ENCODE measurements around the gene RHEX. TPM values are rescaled to one million over a fixed set of nuclear protein-coding genes. Genes with fewer than 3 reads are reported as not detected.

The RHEX gene
- polyA plus RNA-seq, 3 donors = 1.6 to 3.4 (median 3.0) TPM

DNA sequence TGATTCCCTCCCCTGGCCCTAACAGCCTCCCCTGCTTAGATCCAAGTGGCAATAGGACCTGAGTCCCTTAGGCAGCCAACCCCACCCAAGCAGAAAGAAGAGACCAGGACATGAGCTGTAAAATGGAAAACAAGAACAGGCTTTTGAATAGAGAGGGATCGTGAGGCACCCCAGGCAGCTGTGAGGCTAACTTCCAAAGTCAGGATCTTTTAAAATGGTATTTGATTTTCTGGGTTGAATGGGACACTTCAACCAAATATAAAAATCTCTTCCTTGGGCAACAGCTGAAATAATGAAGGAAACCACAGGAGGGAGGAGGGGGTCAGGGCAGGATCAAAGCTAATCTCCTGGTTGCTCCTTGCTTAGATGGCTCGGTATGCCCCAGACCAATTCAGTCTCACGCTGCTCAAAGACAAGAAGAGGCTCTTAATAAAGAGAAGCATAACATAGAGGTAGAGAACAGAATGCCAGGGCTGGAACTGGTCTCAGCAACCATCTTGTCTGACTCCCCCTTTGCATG is 92.9 kb downstream of the RHEX start:
- DNase-seq (ENCODE audit: low read depth in 3 of 3, low spot score in 2 of 3) = no peak

Other genes starting within 250 kb of the RHEX start
- 10 to 100 TPM; 27.9 to 34.3 (median 30.6) TPM for gene SLC41A1, start 240.0 kb upstream of the RHEX start, polyA plus RNA-seq (ENCODE audit: insufficient read length in 3 of 3)
- gene PM20D1, start 203.0 kb upstream of the RHEX start, polyA plus RNA-seq (ENCODE audit: insufficient read length in 3 of 3) = 1 to 10 TPM; 1.1 to 3.3 (median 1.7) TPM
- under 1 TPM; 0.22 to 0.44 (median 0.35) TPM for gene SLC26A9, start 109.7 kb upstream of the RHEX start, polyA plus RNA-seq (ENCODE audit: insufficient read length in 3 of 3)
- gene RAB7B, start 49.8 kb upstream of the RHEX start, polyA plus RNA-seq (ENCODE audit: insufficient read length in 3 of 3) = 1 to 10 TPM; 2.3 to 2.4 (median 2.3) TPM
- under 1 TPM; 0.14 to 0.19 (median 0.19) TPM for gene CTSE, start 29.3 kb upstream of the RHEX start, polyA plus RNA-seq (ENCODE audit: insufficient read length in 3 of 3)
- gene AVPR1B, start 64.2 kb downstream of the RHEX start, polyA plus RNA-seq (ENCODE audit: insufficient read length in 3 of 3) = under 1 TPM; 0.65 to 0.72 (median 0.69) TPM
- 1 to 10 TPM; 4.7 to 5.6 (median 5.0) TPM for gene FAM72A, start 149.7 kb downstream of the RHEX start, polyA plus RNA-seq (ENCODE audit: insufficient read length in 3 of 3)
- 10 to 100 TPM; 45.0 to 51.8 (median 46.6) TPM for gene SRGAP2, start 150.4 kb downstream of the RHEX start, polyA plus RNA-seq (ENCODE audit: insufficient read length in 3 of 3)